Measurements from ENCODE around the gene GNB4. TPM values are rescaled to one million over a fixed set of nuclear protein-coding genes. Genes with fewer than 3 reads are reported as not detected.
A peak's percentile ranks its signal among the peaks of the same experiment; 100 is the strongest.

GNB4 gene
- total RNA-seq, 1 donor from 2014 or later = 11.9 TPM

GRCh38 chr3:179348325-179349013 is 102.8 kb downstream of the GNB4 start:
- no peak for DNase-seq
- Histone ChIP-seq H3K27me3 (ENCODE audit: low read depth) (no peaks in the 10 kb centered on the region), H3K36me3 (peaks cover 41% of the 10 kb centered on the region), H3K27ac (replicated peaks) (peak overlapping the region; percentile 93), H3K4me3 (peak overlapping the region; percentile 89), H3K9me3 (replicated peaks) (no peaks in the 10 kb centered on the region), H3K4me1 (peaks cover 31% of the 10 kb centered on the region)
- TF ChIP-seq CTCF (IDR thresholded peaks at IDR 0.05; ENCODE audit: borderline replicate concordance) = no peak
- intact Hi-C loops (cut with micrococcal nuclease) = no loop called here

- H3K36me3 ChIP-seq = peaks cover 32% of the 10 kb centered on the region
- H3K27ac ChIP-seq (replicated peaks) = peak within 1 kb of the TSS; percentile 93
- DNase-seq = peak; percentile 94
- no peak for TF ChIP-seq CTCF (IDR thresholded peaks at IDR 0.05; ENCODE audit: borderline replicate concordance)
- H3K9me3 ChIP-seq (replicated peaks) = no peaks in the 10 kb centered on the region
- H3K4me3 ChIP-seq = peak within 1 kb of the TSS; percentile 89
- no peaks in the 10 kb centered on the region for H3K27me3 ChIP-seq (ENCODE audit: low read depth)
- intact Hi-C loops (cut with micrococcal nuclease) = no loop called here
- peaks cover 31% of the 10 kb centered on the region for H3K4me1 ChIP-seq
Observed at GRCh38 chr3:179347345-179348194, 103.7 kb downstream of the GNB4 start, which contains the start of gene MFN1. Gene MFN1, plus strand, starts transcription at chr3:179347709. Its CDS starts 1,143 bp downstream, at chr3:179348852.

Other genes with a start within 250 kb of the GNB4 start
- gene KCNMB3, start 200.4 kb downstream of the GNB4 start, total RNA-seq = 0.96 TPM
- gene ZNF639, start 128.4 kb downstream of the GNB4 start, total RNA-seq = 28.8 TPM
- gene MFN1, start 103.8 kb downstream of the GNB4 start, total RNA-seq = 74.2 TPM
- gene ACTL6A, start 111.5 kb upstream of the GNB4 start, total RNA-seq = 22.6 TPM
- gene MRPL47, start 153.2 kb upstream of the GNB4 start, total RNA-seq = 45.1 TPM
- 365 TPM for gene NDUFB5, start 153.3 kb upstream of the GNB4 start, total RNA-seq
- 162 TPM for gene USP13, start 201.6 kb upstream of the GNB4 start, total RNA-seq

All from left ventricle myocardium inferior (tissue), 1 donor.